ENCODE measurements around the gene CNTFR. TPM values are rescaled to one million over a fixed set of nuclear protein-coding genes. Genes with fewer than 3 reads are reported as not detected.

CNTFR gene
- total RNA-seq, 4 donors from 2014 or later = 0.47 to 11.6 (median 1.6) TPM

- no peak for ATAC-seq
- WGBS, 2 donors (ENCODE audit: low coverage in 1 of 2) = 91% methylated on average over 2 of the region's 3 CpGs; no CpG with 5 or more reads in 1 of the 2 donors
- Histone ChIP-seq H3K4me3 (no peak overlapping the region), H3K4me1 (peaks cover 0 to 24% (median 0%) of the 10 kb centered on the region in 3 donors), H3K27me3 (peaks cover 83% of the 10 kb centered on the region), H3K9me3 (no peaks in the 10 kb centered on the region), H3K36me3 (no peaks in the 10 kb centered on the region), H3K27ac (no peak overlapping the region)
- no peak for TF ChIP-seq CTCF (IDR thresholded peaks at IDR 0.05)
- no peak for TF ChIP-seq POLR2AphosphoS5 (IDR thresholded peaks at IDR 0.05)
- no peak for TF ChIP-seq POLR2A (IDR thresholded peaks at IDR 0.05)
- no peak for TF ChIP-seq EP300 (IDR thresholded peaks at IDR 0.05)
These were observed 8.2 kb downstream of the CNTFR start for GRCh38 chr9:34581318-34581717.

GRCh38 chr9:34580358-34580757 is 9.2 kb downstream of the CNTFR start:
- no peak overlapping the region for H3K4me3 ChIP-seq
- no peak overlapping the region for H3K27ac ChIP-seq
- 94% methylated on average over 5 of the region's 8 CpGs; no CpG with 5 or more reads in 1 of the 2 donors for WGBS, 2 donors (ENCODE audit: low coverage in 1 of 2)
- peaks cover 0 to 24% (median 0%) of the 10 kb centered on the region in 3 donors for H3K4me1 ChIP-seq
- TF ChIP-seq POLR2A (IDR thresholded peaks at IDR 0.05) = no peak
- no peak for TF ChIP-seq EP300 (IDR thresholded peaks at IDR 0.05)
- TF ChIP-seq CTCF (IDR thresholded peaks at IDR 0.05) = no peak
- H3K36me3 ChIP-seq = no peaks in the 10 kb centered on the region
- H3K27me3 ChIP-seq = peaks cover 83% of the 10 kb centered on the region
- H3K9me3 ChIP-seq = no peaks in the 10 kb centered on the region
- no peak for ATAC-seq

- ATAC-seq = no peak
- Histone ChIP-seq H3K4me1 (peaks cover 0 to 24% (median 0%) of the 10 kb centered on the region in 3 donors), H3K27me3 (peaks cover 83% of the 10 kb centered on the region), H3K9me3 (no peaks in the 10 kb centered on the region), H3K36me3 (no peaks in the 10 kb centered on the region), H3K27ac (no peak overlapping the region), H3K4me3 (no peak overlapping the region)
- TF ChIP-seq POLR2AphosphoS5 (IDR thresholded peaks at IDR 0.05) (no peak), POLR2A (IDR thresholded peaks at IDR 0.05) (no peak), CTCF (IDR thresholded peaks at IDR 0.05) (no peak), EP300 (IDR thresholded peaks at IDR 0.05) (no peak)
- 75 to 96% methylated on average over 4 to 5 of the region's 5 CpGs for WGBS, 2 donors (ENCODE audit: low coverage in 1 of 2)
These were observed 9.7 kb downstream of the CNTFR start for GRCh38 chr9:34579808-34580163.

GRCh38 chr9:34579104-34579807 is 10.3 kb downstream of the CNTFR start:
- Histone ChIP-seq H3K36me3 (no peaks in the 10 kb centered on the region), H3K27me3 (peaks cover 83% of the 10 kb centered on the region), H3K27ac (no peak overlapping the region), H3K4me1 (peaks cover 0 to 24% (median 0%) of the 10 kb centered on the region in 3 donors), H3K4me3 (no peak overlapping the region), H3K9me3 (no peaks in the 10 kb centered on the region)
- no peak for ATAC-seq
- TF ChIP-seq CTCF (IDR thresholded peaks at IDR 0.05) (no peak), EP300 (IDR thresholded peaks at IDR 0.05) (no peak), POLR2AphosphoS5 (IDR thresholded peaks at IDR 0.05) (no peak), POLR2A (IDR thresholded peaks at IDR 0.05) (no peak)
- WGBS, 2 donors (ENCODE audit: low coverage in 1 of 2) = 13 to 44% methylated on average over 3 to 8 of the region's 17 CpGs
